Retinal pigment epithelial cell (primary cell): ENCODE data around the gene ZNF521.

ENCODE experiments used
- DNase-seq: peaks from one replicate; pipeline ENCODE4 v3.0.0-alpha.2; 2010; ENCODE audit warnings: low read depth
- H3K4me3 ChIP-seq: 2 replicates; pipeline ENCODE4 v1.5.1; 2011; ENCODE audit warnings: mild to moderate bottlenecking, low read length, control low read depth, moderate library complexity
- CTCF ChIP-seq: conservative IDR thresholded peaks from 2 replicates; pipeline ENCODE4 v1.5.1; 2011; ENCODE audit warnings: low read depth, low read length, control low read depth, inconsistent platforms

ZNF521 gene

GRCh38 chr18:25123438-25124232 is 228.3 kb downstream of the ZNF521 start:
- no peak for TF ChIP-seq CTCF

GRCh38 chr18:25121442-25121841 is 230.5 kb downstream of the ZNF521 start:
- no peak overlapping the region for H3K4me3 ChIP-seq
- TF ChIP-seq CTCF: peak; percentile 8
- DNase-seq: no peak

More at GRCh38 chr18:25123438-25124232, 228.3 kb downstream of the ZNF521 start:
- DNase-seq: no peak
- H3K4me3 ChIP-seq: no peak overlapping the region

- H3K4me3 ChIP-seq: no peak overlapping the region
- no peak for TF ChIP-seq CTCF
- DNase-seq: no peak
These were observed 238.4 kb downstream of the ZNF521 start for GRCh38 chr18:25113566-25113965.

GRCh38 chr18:25112821-25113434 is 239.0 kb downstream of the ZNF521 start:
- TF ChIP-seq CTCF: no peak
- DNase-seq: no peak
- no peak overlapping the region for H3K4me3 ChIP-seq

GRCh38 chr18:25111377-25112288 is 240.3 kb downstream of the ZNF521 start:
- no peak for DNase-seq
- TF ChIP-seq CTCF: no peak

GRCh38 chr18:25109484-25109883 is 242.5 kb downstream of the ZNF521 start:
- no peak overlapping the region for H3K4me3 ChIP-seq
- no peak for DNase-seq
- no peak for TF ChIP-seq CTCF

More at GRCh38 chr18:25111377-25112288, 240.3 kb downstream of the ZNF521 start:
- no peak overlapping the region for H3K4me3 ChIP-seq
